Measurements from ENCODE around the gene PRRT1. TPM values are rescaled to one million over a fixed set of nuclear protein-coding genes. Genes with fewer than 3 reads are reported as not detected.
A peak's percentile ranks its signal among the peaks of the same experiment; 100 is the strongest.

The PRRT1 gene
- total and polyA plus RNA-seq, 2 of the 4 experiments (the other 2 are of a cell fraction): 0.99 TPM; not detected in 1

DNA sequence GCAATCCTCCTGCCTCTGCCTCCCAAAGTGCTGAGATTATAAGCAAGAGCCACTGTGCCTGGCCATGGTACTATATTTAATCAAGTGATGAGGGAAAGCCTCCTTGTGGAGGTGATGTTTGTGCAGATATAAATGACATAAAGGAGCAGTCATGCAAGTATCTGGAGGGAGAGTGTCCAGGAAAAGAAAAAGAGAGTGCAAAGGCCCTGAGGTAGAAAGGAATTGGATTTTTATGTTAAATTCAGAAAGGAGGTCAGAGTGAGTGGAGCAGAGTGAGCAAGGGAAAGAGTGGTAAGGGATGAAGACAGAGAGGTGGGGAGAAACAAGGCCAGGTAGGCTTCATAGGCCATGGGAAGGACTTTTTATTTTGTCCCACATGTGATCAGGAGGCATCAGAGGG lies 14.3 kb downstream of the PRRT1 start:
- Histone ChIP-seq H4K91ac (ENCODE audit: insufficient read depth, low read depth, low read length) (no peak overlapping the region), H3K4me3 (ENCODE audit: insufficient read depth, low read depth, low read length) (no peak overlapping the region), H3K79me1 (ENCODE audit: low read depth in 1 of 2, low read length in 2 of 2) (no peaks in the 10 kb centered on the region), H3K9me1 (ENCODE audit: insufficient read depth, low read length) (no peaks in the 10 kb centered on the region; the same call in 1 of the 2 replicates), H2AFZ (replicated peaks; ENCODE audit: low read length, poor library complexity) (no peak overlapping the region), H3K14ac (replicated peaks; ENCODE audit: low read depth, low read length) (no peak overlapping the region), H3K9me3 (ENCODE audit: control insufficient read depth, insufficient read depth, low read length) (no peaks in the 10 kb centered on the region), H3K9ac (ENCODE audit: low read depth, low read length) (no peak overlapping the region), H3K4ac (ENCODE audit: low read depth, low read length) (no peak overlapping the region), H4K20me1 (ENCODE audit: insufficient read depth, low read length) (no peaks in the 10 kb centered on the region), H3K4me2 (ENCODE audit: low read depth, low read length) (no peak overlapping the region), H3K23ac (ENCODE audit: low read depth, low read length) (no peak overlapping the region), H2BK15ac (ENCODE audit: low read depth, low read length) (no peak overlapping the region), H3K56ac (ENCODE audit: extremely low read depth, insufficient read depth, low read length) (no peak overlapping the region), H2BK5ac (ENCODE audit: low read depth, low read length, poor library complexity, severe bottlenecking) (no peak overlapping the region), H3K27ac (ENCODE audit: insufficient read depth, low read length) (no peak overlapping the region), H3K27me3 (ENCODE audit: control insufficient read depth, insufficient read depth, low read length) (no peaks in the 10 kb centered on the region), H3K18ac (ENCODE audit: low read depth, low read length) (no peak overlapping the region), H4K8ac (ENCODE audit: low read depth in 2 of 2, low read length in 2 of 2) (no peak overlapping the region), H4K5ac (ENCODE audit: low read depth, low read length) (no peak overlapping the region), H2BK20ac (ENCODE audit: low read depth, low read length) (no peak overlapping the region), H3K4me1 (ENCODE audit: control insufficient read depth, insufficient read depth, low read length) (peaks cover 7% of the 10 kb centered on the region; the same call in 1 of the 2 replicates), H2BK120ac (ENCODE audit: low read depth, low read length) (no peak overlapping the region), H3K36me3 (ENCODE audit: control insufficient read depth, insufficient read depth, low read length) (no peaks in the 10 kb centered on the region), H2AK9ac (replicated peaks; ENCODE audit: low read depth, low read length, poor library complexity) (no peak overlapping the region), H2AK5ac (ENCODE audit: low read depth, low read length) (0 out of 2 replicates have a peak overlapping the region, but pooled peaks have one; percentile 4)
- dilution Hi-C loops (cut with HindIII; ENCODE audit: low sequenced_read_pairs, unreplicated experiment): no loop called here
- DNase-seq (no peak), ATAC-seq (ENCODE audit: low read depth) (no peak)
- ChIA-PET CTCF (interaction anchor here (0.7 kb wide), 1 partner anchor 61 kb away, joined by 3 read pairs; no protein-coding TSS in a partner anchor), POLR2A (ENCODE audit: unreplicated experiment) (no interaction called here)
- TF ChIP-seq NFE2L2 (IDR thresholded peaks at IDR 0.05; ENCODE audit: low read depth, low read length): no peak
- no peak for TF ChIP-seq RAD21 (IDR thresholded peaks at IDR 0.05; ENCODE audit: low read length)
- TF ChIP-seq RFX5 (IDR thresholded peaks at IDR 0.05; ENCODE audit: low read depth, low read length): no peak
- TF ChIP-seq, protein P1, sequence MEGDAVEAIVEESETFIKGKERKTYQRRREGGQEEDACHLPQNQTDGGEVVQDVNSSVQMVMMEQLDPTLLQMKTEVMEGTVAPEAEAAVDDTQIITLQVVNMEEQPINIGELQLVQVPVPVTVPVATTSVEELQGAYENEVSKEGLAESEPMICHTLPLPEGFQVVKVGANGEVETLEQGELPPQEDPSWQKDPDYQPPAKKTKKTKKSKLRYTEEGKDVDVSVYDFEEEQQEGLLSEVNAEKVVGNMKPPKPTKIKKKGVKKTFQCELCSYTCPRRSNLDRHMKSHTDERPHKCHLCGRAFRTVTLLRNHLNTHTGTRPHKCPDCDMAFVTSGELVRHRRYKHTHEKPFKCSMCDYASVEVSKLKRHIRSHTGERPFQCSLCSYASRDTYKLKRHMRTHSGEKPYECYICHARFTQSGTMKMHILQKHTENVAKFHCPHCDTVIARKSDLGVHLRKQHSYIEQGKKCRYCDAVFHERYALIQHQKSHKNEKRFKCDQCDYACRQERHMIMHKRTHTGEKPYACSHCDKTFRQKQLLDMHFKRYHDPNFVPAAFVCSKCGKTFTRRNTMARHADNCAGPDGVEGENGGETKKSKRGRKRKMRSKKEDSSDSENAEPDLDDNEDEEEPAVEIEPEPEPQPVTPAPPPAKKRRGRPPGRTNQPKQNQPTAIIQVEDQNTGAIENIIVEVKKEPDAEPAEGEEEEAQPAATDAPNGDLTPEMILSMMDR (conservative IDR thresholded peaks at IDR 0.05; ENCODE audit: low read depth, low read length): no peak
- TF ChIP-seq CHD1 (IDR thresholded peaks at IDR 0.05; ENCODE audit: low read depth, low read length): no peak
- TF ChIP-seq MAFK (IDR thresholded peaks at IDR 0.05; ENCODE audit: low read depth, low read length): no peak
- TF ChIP-seq, protein P2, sequence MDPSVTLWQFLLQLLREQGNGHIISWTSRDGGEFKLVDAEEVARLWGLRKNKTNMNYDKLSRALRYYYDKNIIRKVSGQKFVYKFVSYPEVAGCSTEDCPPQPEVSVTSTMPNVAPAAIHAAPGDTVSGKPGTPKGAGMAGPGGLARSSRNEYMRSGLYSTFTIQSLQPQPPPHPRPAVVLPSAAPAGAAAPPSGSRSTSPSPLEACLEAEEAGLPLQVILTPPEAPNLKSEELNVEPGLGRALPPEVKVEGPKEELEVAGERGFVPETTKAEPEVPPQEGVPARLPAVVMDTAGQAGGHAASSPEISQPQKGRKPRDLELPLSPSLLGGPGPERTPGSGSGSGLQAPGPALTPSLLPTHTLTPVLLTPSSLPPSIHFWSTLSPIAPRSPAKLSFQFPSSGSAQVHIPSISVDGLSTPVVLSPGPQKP (IDR thresholded peaks at IDR 0.05; ENCODE audit: borderline replicate concordance, low read depth, low read length): no peak
- no TSS peak for BruUV-seq (replicated peaks)
- intact Hi-C loops (cut with micrococcal nuclease): no loop called here
- in situ Hi-C loops (cut with MboI; ENCODE audit: low sequenced_read_pairs): no loop called here

Measured in IMR-90 (cell line).